ENCODE results near the gene CCDC61. TPM values are rescaled to one million over a fixed set of nuclear protein-coding genes. Genes with fewer than 3 reads are reported as not detected.

CCDC61 gene
- total and polyA plus RNA-seq, 12 donors, result 6.6 to 11.6 (median 8.3) TPM

DNA sequence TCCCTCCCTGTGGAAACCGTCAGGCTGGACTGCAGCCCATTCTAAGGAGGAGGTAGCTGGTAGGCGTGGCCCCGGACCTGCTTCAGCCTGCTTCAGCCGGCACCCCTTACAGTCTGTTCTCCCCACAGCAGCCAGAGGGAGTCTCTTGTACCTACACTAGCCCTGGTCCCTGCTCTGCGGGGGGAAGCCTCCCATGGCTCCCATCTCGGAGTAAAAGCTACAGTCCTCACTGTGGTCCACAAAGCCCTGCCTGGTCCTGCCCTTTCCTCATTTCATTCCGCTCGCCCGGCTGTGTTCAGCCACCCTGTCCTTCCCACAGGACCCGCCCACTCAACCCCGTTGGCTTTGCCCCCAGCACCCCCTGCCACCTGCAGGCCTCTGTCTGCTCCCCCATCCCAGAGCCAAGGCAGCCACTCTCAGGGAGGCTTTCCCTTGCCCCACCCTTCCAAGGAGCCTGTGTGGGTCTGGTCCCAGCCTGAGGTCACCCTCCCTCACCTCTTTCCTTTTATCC is 26.3 kb downstream of the CCDC61 start:
- H3K27me3 ChIP-seq, result peaks cover 0 to 47% (median 44%) of the 10 kb centered on the region in 7 donors
- no peaks in the 10 kb centered on the region for H3K9me3 ChIP-seq
- peak overlapping the region in 1 of 10 donors; percentile 36 for H3K4me3 ChIP-seq
- intact Hi-C loops (cut with DNase I), result no loop called here
- 63 to 69% methylated on average over 11 of the region's 11 CpGs for WGBS, 2 donors
- peaks cover 0 to 14% (median 5%) of the 10 kb centered on the region in 9 donors for H3K4me1 ChIP-seq
- H3K36me3 ChIP-seq, result peaks cover 0 to 4% (median 0%) of the 10 kb centered on the region in 9 donors
- TF ChIP-seq, protein P1, sequence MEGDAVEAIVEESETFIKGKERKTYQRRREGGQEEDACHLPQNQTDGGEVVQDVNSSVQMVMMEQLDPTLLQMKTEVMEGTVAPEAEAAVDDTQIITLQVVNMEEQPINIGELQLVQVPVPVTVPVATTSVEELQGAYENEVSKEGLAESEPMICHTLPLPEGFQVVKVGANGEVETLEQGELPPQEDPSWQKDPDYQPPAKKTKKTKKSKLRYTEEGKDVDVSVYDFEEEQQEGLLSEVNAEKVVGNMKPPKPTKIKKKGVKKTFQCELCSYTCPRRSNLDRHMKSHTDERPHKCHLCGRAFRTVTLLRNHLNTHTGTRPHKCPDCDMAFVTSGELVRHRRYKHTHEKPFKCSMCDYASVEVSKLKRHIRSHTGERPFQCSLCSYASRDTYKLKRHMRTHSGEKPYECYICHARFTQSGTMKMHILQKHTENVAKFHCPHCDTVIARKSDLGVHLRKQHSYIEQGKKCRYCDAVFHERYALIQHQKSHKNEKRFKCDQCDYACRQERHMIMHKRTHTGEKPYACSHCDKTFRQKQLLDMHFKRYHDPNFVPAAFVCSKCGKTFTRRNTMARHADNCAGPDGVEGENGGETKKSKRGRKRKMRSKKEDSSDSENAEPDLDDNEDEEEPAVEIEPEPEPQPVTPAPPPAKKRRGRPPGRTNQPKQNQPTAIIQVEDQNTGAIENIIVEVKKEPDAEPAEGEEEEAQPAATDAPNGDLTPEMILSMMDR (IDR thresholded peaks at IDR 0.05), result no peak
- no peak for DNase-seq
- ATAC-seq, result no peak
- H3K27ac ChIP-seq, result no peak overlapping the region

DNA sequence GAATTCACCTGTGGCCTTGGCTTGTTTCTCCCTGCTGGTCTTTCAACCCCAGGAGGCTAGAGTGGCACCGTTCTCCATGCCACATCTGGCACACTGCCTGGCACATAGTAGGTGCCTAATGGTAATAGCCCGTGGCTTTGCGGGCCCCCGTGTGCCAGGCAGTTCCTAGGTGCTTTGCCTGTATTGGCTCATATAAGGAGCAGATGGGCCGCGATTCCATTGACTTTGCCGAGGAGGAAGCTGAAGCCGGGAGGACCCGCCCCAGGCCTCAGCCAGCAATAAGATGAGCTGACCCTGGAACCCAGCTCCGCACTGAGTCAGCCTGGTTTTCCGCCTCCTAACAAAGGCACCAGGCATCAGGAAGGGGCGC is 26.8 kb downstream of the CCDC61 start:
- intact Hi-C loops (cut with DNase I), result no loop called here
- 50 to 56% methylated on average over 12 of the region's 12 CpGs for WGBS, 2 donors
- ATAC-seq (peak in 2 of 8 donors; percentile 7 to 14), DNase-seq (no peak)
- no peak overlapping the region for H3K27ac ChIP-seq
- TF ChIP-seq, protein P1 (IDR thresholded peaks at IDR 0.05), result no peak
- peaks cover 0 to 52% (median 49%) of the 10 kb centered on the region in 7 donors for H3K27me3 ChIP-seq
- H3K4me1 ChIP-seq, result peaks cover 0 to 11% (median 3%) of the 10 kb centered on the region in 9 donors
- H3K9me3 ChIP-seq, result no peaks in the 10 kb centered on the region
- peak overlapping the region in 1 of 10 donors; percentile 36 for H3K4me3 ChIP-seq
- peaks cover 0 to 4% (median 0%) of the 10 kb centered on the region in 9 donors for H3K36me3 ChIP-seq

DNA sequence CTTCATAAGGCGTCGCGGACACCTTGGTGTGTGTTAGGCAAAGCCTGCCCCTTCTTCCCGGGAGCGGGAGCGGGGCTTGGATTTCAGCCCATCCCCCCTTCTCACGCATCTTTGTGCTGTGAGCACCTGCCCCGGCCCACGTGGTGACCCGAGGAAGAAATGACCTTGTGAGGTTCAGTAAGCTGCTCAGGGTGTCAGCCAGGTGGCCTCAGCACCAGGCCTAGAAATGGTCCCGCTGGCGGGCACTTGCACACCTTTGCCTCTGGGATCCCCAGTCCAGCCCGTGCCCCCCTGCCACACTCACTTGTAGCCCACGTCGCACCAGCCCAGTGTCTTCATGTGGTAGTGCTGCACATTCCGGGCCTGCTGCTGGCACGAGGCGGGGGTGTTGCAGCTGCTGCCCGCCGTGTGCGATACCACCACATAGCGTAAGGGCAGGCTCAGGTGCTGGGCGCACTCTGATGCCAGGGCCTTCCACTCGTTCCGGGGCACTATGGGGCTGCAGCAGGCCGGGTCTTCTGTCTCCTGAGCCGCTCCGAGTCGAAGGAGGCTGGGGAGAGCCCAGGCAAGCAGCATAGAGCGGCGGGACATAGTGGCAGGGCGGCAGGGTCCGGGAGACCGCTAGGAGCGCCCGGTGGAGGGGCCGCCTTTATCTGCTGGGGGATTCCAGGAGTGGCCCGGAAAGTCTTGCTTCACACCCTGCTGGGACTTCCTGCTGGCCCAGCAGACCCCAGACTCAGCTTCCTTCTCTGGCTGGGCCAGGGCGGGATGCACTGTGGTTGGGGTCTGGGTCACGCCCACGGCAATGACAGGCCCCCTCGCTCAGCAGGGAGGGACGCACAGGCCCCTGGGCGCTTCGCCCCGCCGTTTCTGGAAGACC is 27.4 kb downstream of the CCDC61 start, which contains the start of gene PGLYRP1:
PGLYRP1 (minus strand) TSS at position 623 of the 880 bp plus-strand sequence; CDS start at position 591, 32 bp downstream.
- intact Hi-C loops (cut with DNase I), result no loop called here
- H3K4me1 ChIP-seq, result peaks cover 0 to 9% (median 0%) of the 10 kb centered on the region in 9 donors
- DNase-seq (no peak), ATAC-seq (peak in 2 of 8 donors; percentile 18 to 39)
- no peaks in the 10 kb centered on the region for H3K9me3 ChIP-seq
- peaks cover 0 to 4% (median 0%) of the 10 kb centered on the region in 9 donors for H3K36me3 ChIP-seq
- peak within 1 kb of the TSS in 1 of 10 donors; percentile 65 for H3K27ac ChIP-seq
- WGBS, 2 donors, result 22 to 31% methylated on average over 46 to 47 of the region's 47 CpGs
- peak within 1 kb of the TSS in 1 of 10 donors; percentile 36 for H3K4me3 ChIP-seq
- H3K27me3 ChIP-seq, result peaks cover 0 to 57% (median 55%) of the 10 kb centered on the region in 7 donors
- TF ChIP-seq, protein P1 (IDR thresholded peaks at IDR 0.05), result no peak

DNA sequence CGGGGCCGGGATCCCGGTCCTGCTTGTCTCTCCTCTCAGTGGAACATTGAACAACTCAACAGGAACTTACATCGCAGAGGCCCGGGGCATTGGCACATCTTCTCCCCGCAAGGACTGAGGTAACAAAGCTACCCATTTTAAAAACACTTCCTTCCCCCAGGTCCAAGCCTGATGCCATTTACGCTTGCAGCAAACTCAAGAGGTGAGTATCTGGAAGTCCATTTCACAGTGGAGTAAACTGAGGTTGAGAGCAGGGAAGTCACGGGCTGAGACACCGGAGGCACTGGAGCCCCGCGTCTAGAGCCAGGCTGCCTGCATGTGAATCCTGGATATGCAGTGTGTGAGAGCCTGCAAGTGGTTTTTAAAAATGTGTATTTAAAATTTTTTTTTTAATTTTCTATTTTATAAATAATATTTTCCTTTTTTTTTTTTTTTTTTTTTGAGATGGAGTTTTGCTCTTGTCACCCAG is 28.1 kb downstream of the CCDC61 start:
- H3K36me3 ChIP-seq, result peaks cover 0 to under 1% (median 0%) of the 10 kb centered on the region in 9 donors
- H3K27me3 ChIP-seq, result peaks cover 0 to 62% (median 58%) of the 10 kb centered on the region in 7 donors
- peak overlapping the region in 1 of 10 donors; percentile 36 for H3K4me3 ChIP-seq
- no peaks in the 10 kb centered on the region for H3K9me3 ChIP-seq
- no peak for ATAC-seq
- H3K27ac ChIP-seq, result peak overlapping the region in 1 of 10 donors; percentile 65
- intact Hi-C loops (cut with DNase I), result no loop called here
- 51 to 57% methylated on average over 11 of the region's 11 CpGs for WGBS, 2 donors
- TF ChIP-seq, protein P1 (IDR thresholded peaks at IDR 0.05), result no peak
- no peak for DNase-seq
- H3K4me1 ChIP-seq, result peaks cover 0 to 9% (median 0%) of the 10 kb centered on the region in 9 donors

Measured in heart right ventricle (tissue), 16 donors.